A673 (cell line): ENCODE measurements around the gene RNF8. TPM values are rescaled to one million over a fixed set of nuclear protein-coding genes. Genes with fewer than 3 reads are reported as not detected.
A peak's percentile ranks its signal among the peaks of the same experiment; 100 is the strongest.

ENCODE experiments used
- BruUV-seq: library from RNA; stranded (reverse); fragments of 400-500 nt; replicated peaks from 2 replicates; lab custom pipeline; 2021; lab: Mats Ljungman, UMichigan
- CTCF ChIA-PET: fragments of 300-600 bp; sonication (Branson Sonifier 250); formaldehyde crosslinking; loops from one replicate; lab custom pipeline; 2022; ENCODE audit warnings: antibody characterized with exemption; lab: Charles Lee
- POLR2A ChIA-PET: fragments of 300-600 bp; sonication (Branson Sonifier 250); formaldehyde crosslinking; loops from one replicate; lab custom pipeline; 2022; ENCODE audit warnings: antibody characterized with exemption; ENCODE audit not compliant: low non-redundant PET; lab: Charles Lee
- DNase-seq: peaks from one replicate; pipeline ENCODE4 v3.0.0-alpha.2; 2015; ENCODE audit warnings: low spot score
- H3K27ac ChIP-seq: fragments of 200-600 bp; sonication (generic); 2 replicates; pipeline ENCODE4 v1.5.1; 2016; ENCODE audit warnings: mixed run types, low read depth, mild to moderate bottlenecking, mixed read lengths, antibody characterized with exemption, low read length; ENCODE audit not compliant: poor library complexity, severe bottlenecking
- H3K27me3 ChIP-seq: fragments of 200-600 bp; sonication (generic); replicated peaks from 2 replicates; pipeline ENCODE4 v1.6.1; 2017; ENCODE audit warnings: mixed run types, low read depth, mild to moderate bottlenecking, mixed read lengths, antibody characterized with exemption, low read length; ENCODE audit not compliant: insufficient read depth, poor library complexity
- H3K36me3 ChIP-seq: fragments of 200-600 bp; sonication (generic); 2 replicates; pipeline ENCODE4 v1.6.1; 2016; ENCODE audit warnings: mixed run types, mild to moderate bottlenecking, mixed read lengths, antibody characterized with exemption, low read length; ENCODE audit not compliant: insufficient read depth, poor library complexity, severe bottlenecking
- H3K4me1 ChIP-seq: fragments of 200-600 bp; sonication (generic); 2 replicates; pipeline ENCODE4 v1.6.1; 2017; ENCODE audit warnings: mixed run types, mild to moderate bottlenecking, mixed read lengths, antibody characterized with exemption, low read length; ENCODE audit not compliant: insufficient read depth, poor library complexity, severe bottlenecking
- H3K4me3 ChIP-seq: fragments of 200-600 bp; sonication (generic); 2 replicates; pipeline ENCODE4 v1.5.1; 2016; ENCODE audit warnings: low read depth, mixed run types, mild to moderate bottlenecking, mixed read lengths, low read length; ENCODE audit not compliant: poor library complexity, severe bottlenecking
- H3K9me3 ChIP-seq: fragments of 200-600 bp; sonication (generic); 2 replicates; pipeline ENCODE4 v1.6.1; 2016; ENCODE audit warnings: mixed run types, low read depth, mild to moderate bottlenecking, mixed read lengths, antibody characterized with exemption, low read length; ENCODE audit not compliant: poor library complexity, severe bottlenecking
- CTCF ChIP-seq: fragments of 300-800, 200-600 bp; sonication (generic); conservative IDR thresholded peaks from 2 replicates; pipeline ENCODE4 v1.5.1; 2017; ENCODE audit warnings: low read depth, mild to moderate bottlenecking, antibody characterized with exemption, low read length, moderate library complexity, mixed read lengths
- EZH2 ChIP-seq: fragments of 200-600 bp; sonication (generic); IDR thresholded peaks from 2 replicates; pipeline ENCODE4 v1.6.1; 2017; ENCODE audit warnings: borderline replicate concordance, low read depth, mild to moderate bottlenecking, mixed read lengths, antibody characterized with exemption, low read length; ENCODE audit not compliant: poor library complexity, severe bottlenecking
- intact Hi-C: fragments of 100-400 bp; cut with micrococcal nuclease; formaldehyde crosslinking; loops from one replicate; pipeline ENCODE4 v1.10.0; 2022; ENCODE audit not compliant: unreplicated experiment
- total RNA-seq: library from RNA; stranded (reverse); gene quantifications from 2 replicates; pipeline ENCODE4 v1.2.3, GENCODE V29; 2021

RNF8 gene
- total RNA-seq, 1 experiment from 2014 or later: 25.6 TPM

- no TSS peak for BruUV-seq
- POLR2A ChIA-PET: no interaction called here
Measured at GRCh38 chr6:37311741-37312473, 41.9 kb upstream of the RNF8 start.

GRCh38 chr6:37313723-37314486, 39.9 kb upstream of the RNF8 start:
- CTCF ChIA-PET: interaction anchor here (0.6 kb wide), 2 partner anchors 35 to 453 kb away, joined by 3 to 4 read pairs; no protein-coding TSS in a partner anchor
- Histone ChIP-seq H3K27ac (no peak overlapping the region), H3K36me3 (peaks cover 25% of the 10 kb centered on the region), H3K27me3 (no peaks in the 10 kb centered on the region), H3K9me3 (no peaks in the 10 kb centered on the region), H3K4me1 (no peaks in the 10 kb centered on the region), H3K4me3 (no peak overlapping the region)
- POLR2A ChIA-PET: no interaction called here
- no TSS peak for BruUV-seq
- intact Hi-C loops: no loop called here
- no peak for TF ChIP-seq EZH2
- no peak for TF ChIP-seq CTCF
- no peak for DNase-seq

More at GRCh38 chr6:37311741-37312473, 41.9 kb upstream of the RNF8 start:
- H3K4me1 ChIP-seq: no peaks in the 10 kb centered on the region
- CTCF ChIA-PET: no interaction called here
- peaks cover 13% of the 10 kb centered on the region for H3K36me3 ChIP-seq
- no peaks in the 10 kb centered on the region for H3K9me3 ChIP-seq
- TF ChIP-seq CTCF (no peak), EZH2 (no peak)
- intact Hi-C loops: no loop called here
- no peak for DNase-seq
- H3K27ac ChIP-seq: no peak overlapping the region
- no peak overlapping the region for H3K4me3 ChIP-seq
- no peaks in the 10 kb centered on the region for H3K27me3 ChIP-seq

- Histone ChIP-seq H3K4me3 (no peak overlapping the region), H3K9me3 (no peaks in the 10 kb centered on the region), H3K27ac (no peak overlapping the region), H3K27me3 (no peaks in the 10 kb centered on the region), H3K36me3 (peaks cover 27% of the 10 kb centered on the region), H3K4me1 (no peaks in the 10 kb centered on the region)
- TF ChIP-seq EZH2 (no peak), CTCF (peak; percentile 71)
- BruUV-seq: no TSS peak
- DNase-seq: peak; percentile 43
- ChIA-PET POLR2A (no interaction called here), CTCF (interaction anchor here (0.6 to 0.9 kb wide), 2 partner anchors 11 to 36 kb away, joined by 3 to 4 read pairs; no protein-coding TSS in a partner anchor)
- intact Hi-C loops: no loop called here
Measured at GRCh38 chr6:37314487-37315156, 39.2 kb upstream of the RNF8 start.
